Activated B cell treated with CpG ODN at 0.5 μM for 24 hours (primary cell): ENCODE measurements around the gene WBP1. TPM values are rescaled to one million over a fixed set of nuclear protein-coding genes. Genes with fewer than 3 reads are reported as not detected.
"Not testable (repeated sequence)": the region's sequence is repeated elsewhere in the genome, so short reads cannot be mapped to it uniquely, and the experiment has no call there.

Experiments used
- ATAC-seq: fragments of 200-7000 bp; cut with Tn5 transposase; one replicate; pipeline ENCODE4 v1.10.0; 2021; ENCODE audit warnings: low read depth, mild to moderate bottlenecking, moderate library complexity
- CTCF ChIA-PET: fragments of 350-600 bp; sonication (Branson Sonifier 250); formaldehyde crosslinking; loops from one replicate; lab custom pipeline; 2021; ENCODE audit warnings: antibody characterized with exemption; lab: Charles Lee
- POLR2A ChIA-PET: fragments of 350-600 bp; sonication (Branson Sonifier 250); formaldehyde crosslinking; loops from one replicate; lab custom pipeline; 2021; ENCODE audit warnings: antibody characterized with exemption; lab: Charles Lee
- DNase-seq: peaks from one replicate; pipeline ENCODE4 v3.0.0; 2022
- H3K27ac Mint-ChIP-seq: one replicate; pipeline ENCODE4 v1.8.0; 2020; ENCODE audit warnings: mixed read lengths
- H3K27me3 Mint-ChIP-seq: one replicate; pipeline ENCODE4 v1.8.0; 2021; ENCODE audit warnings: mixed read lengths
- H3K36me3 Mint-ChIP-seq: one replicate; pipeline ENCODE4 v1.8.0; 2021; ENCODE audit warnings: low read depth, mixed read lengths
- H3K4me1 Mint-ChIP-seq: one replicate; pipeline ENCODE4 v1.8.0; 2021; ENCODE audit warnings: mixed read lengths
- H3K4me3 Mint-ChIP-seq: one replicate; pipeline ENCODE4 v1.8.0; 2020; ENCODE audit warnings: mild to moderate bottlenecking, mixed read lengths
- H3K9me3 Mint-ChIP-seq: one replicate; pipeline ENCODE4 v1.8.0; 2020; ENCODE audit warnings: mixed read lengths
- CTCF ChIP-seq: fragments of 200-600 bp; IDR thresholded peaks from one replicate; pipeline ENCODE4 v1.8.0; 2022; ENCODE audit warnings: antibody characterized with exemption, mild to moderate bottlenecking
- intact Hi-C: fragments of 100-400 bp; cut with micrococcal nuclease; formaldehyde crosslinking; loops from one replicate; pipeline ENCODE4 v1.15.1; 2024
- total RNA-seq: library from RNA; stranded (reverse); gene quantifications from 2 replicates; pipeline ENCODE4 v1.2.3, GENCODE V29; 2022

Gene WBP1
- total RNA-seq, 1 donor from 2014 or later: 65.3 TPM

DNA sequence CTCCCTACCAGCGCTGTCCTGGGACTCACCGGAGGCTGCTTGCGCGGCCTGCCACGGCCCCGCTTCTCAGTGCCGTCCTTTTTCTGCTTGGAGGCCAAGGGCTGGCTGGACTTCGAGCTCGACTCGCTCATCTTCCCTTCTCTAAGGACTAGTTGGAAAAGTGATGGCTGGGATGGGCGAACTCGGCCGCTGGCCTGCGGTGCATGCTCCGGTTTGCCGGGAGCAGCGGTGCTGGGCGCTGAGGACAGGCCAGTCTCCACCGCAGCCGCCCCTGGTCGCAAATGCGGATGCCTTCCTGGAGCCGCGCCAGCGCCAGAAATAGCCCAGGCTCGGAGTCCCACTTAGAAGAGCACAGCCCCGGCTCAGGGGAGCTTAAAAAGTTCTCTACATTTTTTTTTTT, 39.9 kb upstream of the WBP1 start:
- Mint-ChIP-seq H3K4me1 (peaks cover 67% of the 10 kb centered on the region), H3K36me3 (peaks cover 4% of the 10 kb centered on the region), H3K27ac (no peak overlapping the region), H3K9me3 (no peaks in the 10 kb centered on the region), H3K4me3 (no peak overlapping the region), H3K27me3 (no peaks in the 10 kb centered on the region)
- ChIA-PET CTCF (interaction anchor here (0.8 kb wide), 1 partner anchor 27 kb away, joined by 3 read pairs; no protein-coding TSS in a partner anchor), POLR2A (interaction anchor here (1.1 to 4.8 kb wide), 3 partner anchors 26 to 39 kb away, joined by 4 to 35 read pairs (median 5); partner anchors contain the start of gene WBP1)
- ATAC-seq (no peak), DNase-seq (no peak)
- intact Hi-C loops: no loop called here
- TF ChIP-seq CTCF: no peak

GRCh38 chr2:74419345-74419744, 38.9 kb upstream of the WBP1 start:
- intact Hi-C loops: no loop called here
- Mint-ChIP-seq H3K27me3 (no peaks in the 10 kb centered on the region), H3K27ac (peak overlapping the region; percentile 96), H3K4me3 (no peak overlapping the region), H3K4me1 (peaks cover 58% of the 10 kb centered on the region), H3K36me3 (peaks cover 4% of the 10 kb centered on the region), H3K9me3 (no peaks in the 10 kb centered on the region)
- DNase-seq: no peak
- no peak for TF ChIP-seq CTCF
- no peak for ATAC-seq
- ChIA-PET CTCF (no interaction called here), POLR2A (interaction anchor here (1.1 to 4.8 kb wide), 4 partner anchors 25 to 38 kb away, joined by 4 to 35 read pairs (median 13); partner anchors contain the start of genes INO80B and WBP1)

DNA sequence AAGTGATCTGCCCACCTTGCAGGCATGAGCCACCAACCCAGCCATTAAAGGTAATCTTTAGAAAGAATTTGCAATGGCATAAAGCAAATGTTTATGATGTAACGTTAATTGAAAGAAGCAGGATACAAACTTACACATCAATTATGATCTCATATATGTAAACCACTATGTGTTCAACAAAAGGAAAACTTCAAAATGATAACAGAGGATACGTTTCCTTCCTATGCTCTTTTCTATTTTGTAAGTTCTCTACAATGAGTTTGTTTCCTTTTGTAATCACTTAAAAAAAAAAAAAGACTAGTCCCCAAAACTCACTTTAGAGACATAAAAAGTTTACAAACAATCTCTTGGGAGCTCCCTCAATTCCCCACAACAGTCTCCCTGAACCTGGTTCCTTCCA, 38.2 kb upstream of the WBP1 start:
- peaks cover 54% of the 10 kb centered on the region for H3K4me1 Mint-ChIP-seq
- no peaks in the 10 kb centered on the region for H3K9me3 Mint-ChIP-seq
- H3K27ac Mint-ChIP-seq: peak overlapping the region; percentile 96
- CTCF ChIA-PET: interaction anchor here (0.6 kb wide), 1 partner anchor 34 kb away, joined by 3 read pairs; no protein-coding TSS in a partner anchor
- no peaks in the 10 kb centered on the region for H3K27me3 Mint-ChIP-seq
- intact Hi-C loops: loop anchor here (5.0 kb wide), 2 partner anchors 52 to 223 kb away; partner anchors contain the start of genes MRPL53 and MTHFD2
- DNase-seq (no peak), ATAC-seq (no peak)
- POLR2A ChIA-PET: interaction anchor here (0.5 to 4.8 kb wide), 6 partner anchors 28 to 242 kb away, joined by 3 to 35 read pairs (median 6); partner anchors contain the start of genes INO80B, MOGS and WBP1
- H3K4me3 Mint-ChIP-seq: peak overlapping the region; percentile 53
- peaks cover 8% of the 10 kb centered on the region for H3K36me3 Mint-ChIP-seq
- no peak for TF ChIP-seq CTCF

DNA sequence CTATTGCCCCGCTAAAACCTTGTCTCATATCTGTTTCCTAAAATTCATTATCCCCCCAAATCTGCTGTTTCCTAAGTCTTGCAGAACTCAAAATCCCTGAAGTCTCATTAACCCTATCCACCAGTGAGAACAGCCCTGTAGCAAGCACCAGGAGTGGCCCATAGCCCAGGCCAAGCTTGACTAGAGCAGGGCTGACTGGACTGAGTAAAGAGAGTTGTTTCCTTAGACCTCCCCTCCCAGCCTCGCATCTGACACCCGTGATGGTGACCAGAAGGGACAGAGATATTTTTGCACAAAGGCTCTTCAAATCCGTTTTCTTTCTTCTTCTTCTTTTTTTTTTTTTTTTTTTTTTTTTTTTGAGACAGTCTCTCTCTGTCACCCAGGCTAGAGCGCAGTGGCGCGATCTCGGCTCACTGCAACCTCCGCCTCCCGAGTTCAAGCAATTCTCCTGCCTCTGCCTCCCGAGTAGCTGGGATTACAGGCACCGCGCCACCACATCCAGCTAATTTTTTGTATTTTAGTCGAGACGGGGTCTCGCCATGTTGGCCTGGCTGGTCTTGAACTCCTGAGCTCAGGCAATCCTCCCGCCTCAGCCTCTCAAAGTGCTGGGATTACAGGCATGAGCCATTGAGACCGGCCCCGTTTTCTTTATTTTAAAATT, 37.7 kb upstream of the WBP1 start:
- ChIA-PET POLR2A (interaction anchor here (0.5 to 4.8 kb wide), 15 partner anchors 14 to 415 kb away, joined by 3 to 35 read pairs (median 4); partner anchors contain the start of genes INO80B, MOGS, MRPL53 and WBP1), CTCF (interaction anchor here (0.6 to 1.6 kb wide), 3 partner anchors 20 to 36 kb away, joined by 3 to 6 read pairs (median 3); no protein-coding TSS in a partner anchor)
- H3K36me3 Mint-ChIP-seq: peaks cover 14% of the 10 kb centered on the region
- not testable (repeated sequence) for ATAC-seq, H3K27me3 Mint-ChIP-seq, DNase-seq, H3K9me3 Mint-ChIP-seq
- H3K4me1 Mint-ChIP-seq: peaks cover 51% of the 10 kb centered on the region
- H3K4me3 Mint-ChIP-seq: peak overlapping the region; percentile 99
- intact Hi-C loops: loop anchor here (1.0 to 5.0 kb wide), 9 partner anchors 20 to 223 kb away; partner anchors contain the start of genes AUP1, CCDC142, HTRA2 and MRPL53
- H3K27ac Mint-ChIP-seq: peak overlapping the region; percentile 96

DNA sequence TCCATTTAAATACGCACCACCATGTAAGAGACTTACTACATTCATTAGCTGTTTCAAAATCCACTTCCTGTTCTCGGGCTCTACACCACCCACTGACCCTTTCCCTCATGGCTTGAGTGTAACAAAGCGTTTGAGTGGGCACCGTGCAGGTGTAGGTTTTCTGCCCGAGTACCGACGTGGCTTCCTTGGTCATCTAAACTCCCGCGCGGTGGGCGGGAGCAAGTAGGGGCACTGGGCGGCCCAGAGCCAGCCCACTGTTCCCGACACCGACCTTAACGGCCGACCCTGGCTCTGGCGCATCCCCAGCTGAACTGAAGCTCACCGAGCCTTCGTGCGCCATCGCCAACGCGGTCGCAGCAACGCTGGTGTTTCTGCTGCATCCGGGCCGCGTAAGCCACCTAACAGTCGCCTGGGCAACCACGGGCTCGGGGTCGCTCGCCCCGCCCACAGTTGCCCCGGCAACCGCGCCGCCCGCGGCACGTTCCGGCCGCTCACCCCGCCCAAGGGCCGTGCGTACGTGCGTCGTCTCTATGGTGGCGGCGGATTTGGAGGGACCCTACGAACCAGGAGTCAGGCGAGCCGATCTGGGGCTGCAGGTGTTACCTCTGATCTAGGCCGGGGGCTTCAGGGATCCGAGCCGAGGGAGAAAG, 36.9 kb upstream of the WBP1 start, which contains the start of the genes C2orf81 and WDR54:
Gene C2orf81 (minus strand): TSS at position 399 of the 650 bp plus-strand sequence. CDS start 59 bp downstream, at position 340.
Gene WDR54 (plus strand): TSS at position 510 of the 650 bp plus-strand sequence. CDS start 424 bp downstream, outside the sequence.
- Mint-ChIP-seq H3K27me3 (no peaks in the 10 kb centered on the region), H3K4me1 (peaks cover 44% of the 10 kb centered on the region), H3K9me3 (no peaks in the 10 kb centered on the region), H3K36me3 (peaks cover 17% of the 10 kb centered on the region), H3K4me3 (peak within 1 kb of the TSS; percentile 99), H3K27ac (peak within 1 kb of the TSS; percentile 96)
- ChIA-PET CTCF (interaction anchor here (1.2 to 1.6 kb wide), 2 partner anchors 19 to 35 kb away, joined by 3 to 6 read pairs; no protein-coding TSS in a partner anchor), POLR2A (interaction anchor here (0.6 to 4.8 kb wide), 12 partner anchors 15 to 414 kb away, joined by 3 to 35 read pairs (median 4); partner anchors contain the start of genes INO80B, MOGS, MRPL53 and WBP1)
- intact Hi-C loops: loop anchor here (1.0 to 5.0 kb wide), 9 partner anchors 19 to 224 kb away; partner anchors contain the start of genes AUP1, CCDC142, HTRA2 and MRPL53
- ATAC-seq: peak; percentile 88
- no peak for TF ChIP-seq CTCF
- DNase-seq: peak; percentile 97
